ENCODE measurements around the gene RBPJL.

RBPJL gene

GRCh38 chr20:45293041-45294002, 13.3 kb upstream of the RBPJL start:
- peak; percentile 82 for DNase-seq

DNA sequence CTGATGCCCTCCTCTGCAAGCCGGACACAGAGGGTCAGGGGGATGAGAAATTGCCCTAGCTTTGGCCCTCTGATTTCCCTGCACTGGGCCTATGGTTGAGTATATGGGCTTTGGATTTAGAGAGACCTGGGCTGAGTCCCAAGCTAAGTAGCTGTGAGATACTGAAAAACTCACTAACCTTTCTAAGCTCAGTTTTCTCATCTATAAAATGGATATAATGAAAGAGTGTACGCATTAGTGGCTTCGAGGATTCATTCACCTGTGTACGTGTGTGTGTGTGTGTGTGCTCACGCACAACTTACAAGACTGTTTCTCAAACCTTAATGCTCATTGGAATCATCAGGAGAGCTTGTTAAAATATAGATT, 12.7 kb upstream of the RBPJL start:
- DNase-seq = no peak

- DNase-seq = no peak
Observed at GRCh38 chr20:45294659-45295058, 12.0 kb upstream of the RBPJL start.

- no peak for DNase-seq
Observed at GRCh38 chr20:45297786-45298497, 8.7 kb upstream of the RBPJL start.

DNA sequence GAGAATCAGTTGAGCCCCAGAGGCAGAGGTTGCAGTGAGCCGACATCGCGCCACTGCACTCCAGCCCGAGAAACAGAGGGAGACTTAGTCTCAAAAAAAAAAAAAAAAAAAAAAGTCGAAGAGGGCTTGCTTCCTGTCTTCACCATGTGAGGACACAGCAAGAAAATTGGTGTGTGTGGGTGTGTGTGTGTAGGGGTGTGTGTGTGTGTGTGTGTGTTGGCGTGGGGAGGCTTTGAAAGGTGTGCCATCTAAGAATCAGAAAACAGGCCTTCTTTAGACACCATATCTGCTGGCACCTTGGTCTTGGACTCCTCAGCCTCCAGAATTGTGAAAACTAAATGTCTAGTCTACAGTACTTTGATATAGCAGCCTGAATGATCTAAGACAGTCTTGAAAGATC, 6.9 kb upstream of the RBPJL start:
- no peak for DNase-seq

GRCh38 chr20:45300961-45301360, 5.7 kb upstream of the RBPJL start:
- DNase-seq = no peak

- DNase-seq = no peak
Observed at GRCh38 chr20:45301824-45302271, 4.8 kb upstream of the RBPJL start.

- DNase-seq = no peak
Observed at GRCh38 chr20:45303586-45304463, 2.8 kb upstream of the RBPJL start.

DNA sequence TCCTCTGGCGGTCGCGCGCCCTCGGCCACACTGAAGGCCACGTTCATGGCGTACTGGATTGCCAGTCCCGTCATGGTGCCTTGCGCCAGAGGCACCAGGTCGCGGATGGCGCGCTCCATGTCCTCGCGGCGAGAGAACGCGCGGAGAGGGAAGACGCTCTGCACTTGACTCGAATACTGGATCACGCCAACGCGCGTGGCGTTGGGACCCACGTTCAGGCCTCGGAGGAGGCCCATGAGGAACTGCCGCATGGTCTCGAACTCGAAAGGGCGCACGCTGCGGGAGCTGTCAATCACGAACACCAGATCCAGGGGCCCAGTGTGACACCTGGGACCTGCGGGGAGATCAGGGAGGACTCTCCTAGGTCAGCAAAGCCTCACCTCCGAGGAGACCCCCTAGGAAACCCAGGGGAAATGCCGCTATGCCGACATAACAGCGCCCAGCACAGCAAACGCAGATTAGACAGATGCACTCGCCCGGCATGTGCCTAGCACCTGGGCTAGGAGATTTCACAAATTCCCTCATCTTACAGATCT, 2.1 kb upstream of the RBPJL start:
- no peak for DNase-seq

DNA sequence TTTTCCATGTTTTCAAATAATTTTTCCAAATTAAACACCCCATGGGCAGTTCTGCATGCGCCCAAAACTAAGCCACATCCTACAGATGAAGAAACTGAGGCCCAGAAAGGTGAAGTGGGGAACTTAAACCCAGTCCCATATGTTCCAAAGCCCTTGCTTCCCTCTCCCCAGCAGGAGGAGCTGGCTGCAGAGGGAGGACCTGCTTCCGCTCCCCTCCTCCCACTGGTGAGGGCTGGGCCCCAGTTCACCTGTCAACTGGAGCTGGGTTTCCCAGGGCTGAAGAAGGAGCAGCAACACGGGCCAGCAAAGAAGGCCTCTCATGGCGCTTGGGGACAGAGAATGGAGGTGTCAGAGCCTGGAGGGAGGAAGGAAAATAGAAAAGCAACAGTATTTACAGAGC, 1.4 kb upstream of the RBPJL start:
- no peak for DNase-seq

DNA sequence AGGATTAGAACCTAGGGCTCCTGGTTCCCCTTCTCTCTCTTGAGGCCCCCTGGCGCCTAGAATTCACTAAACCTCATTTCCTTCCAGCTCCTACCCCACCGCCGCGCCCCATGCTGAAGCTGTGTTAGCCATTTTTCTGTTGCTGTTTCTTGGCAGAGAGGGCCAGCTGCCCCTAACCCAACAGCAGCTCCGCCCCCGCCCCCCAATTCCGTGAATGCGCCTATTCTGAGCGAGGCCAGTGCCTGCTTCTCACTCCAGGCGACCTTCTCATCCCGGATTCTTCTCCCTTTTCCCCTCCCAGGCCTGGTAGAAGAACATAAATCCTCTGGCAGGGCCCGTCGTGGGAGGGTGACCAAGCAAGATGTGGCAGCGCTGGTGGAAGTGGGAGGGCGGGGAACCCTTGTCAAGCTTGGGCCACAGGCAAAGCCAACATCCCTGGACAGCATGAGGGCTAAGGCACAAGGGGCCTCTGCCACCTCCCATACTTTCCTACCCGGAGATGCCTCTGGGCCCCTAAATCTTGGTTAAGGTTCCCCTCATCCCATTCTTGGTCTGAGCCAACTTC, 518 bp downstream of the RBPJL start:
- no peak for DNase-seq

DNA sequence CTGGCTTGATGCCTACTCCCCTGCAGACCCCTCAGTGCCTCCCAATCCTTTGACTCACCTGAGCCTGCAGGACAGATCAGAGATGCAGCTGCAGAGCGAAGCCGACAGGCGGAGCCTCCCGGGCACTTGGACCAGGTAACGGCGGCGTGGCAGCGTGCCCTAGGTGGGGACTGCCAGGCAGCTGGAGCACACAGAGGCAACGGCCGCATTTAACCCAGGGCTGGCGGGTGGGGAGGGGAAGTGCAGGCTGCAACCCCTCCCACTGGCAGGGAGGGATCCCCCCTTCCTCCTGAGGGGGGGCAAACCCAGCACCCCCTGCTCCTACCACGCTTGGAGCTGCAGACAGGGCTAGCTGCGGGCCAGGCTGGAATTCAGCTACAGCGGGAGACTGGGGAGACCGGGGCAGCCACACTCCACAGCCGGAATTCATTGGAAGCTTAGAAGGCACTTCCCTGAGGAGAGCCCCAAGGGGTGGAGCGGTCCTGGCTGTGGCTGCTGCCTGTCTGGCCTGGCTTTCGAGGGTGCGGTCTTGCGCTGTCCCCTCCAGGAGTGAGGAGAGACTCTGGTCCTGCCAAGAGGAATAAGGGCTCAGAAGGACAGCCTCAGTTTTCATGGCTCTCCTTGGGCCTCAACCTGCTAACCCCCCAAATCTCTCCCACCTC, 1.6 kb downstream of the RBPJL start, which contains the start of gene MATN4:
TSS of gene MATN4 (minus strand) at position 183 of the 662 bp plus-strand sequence. CDS start 2,717 bp downstream, outside the sequence.
- DNase-seq = peak; percentile 80

GRCh38 chr20:45309075-45309474, 2.4 kb downstream of the RBPJL start:
- no peak for DNase-seq

GRCh38 chr20:45311589-45312211, 5.1 kb downstream of the RBPJL start:
- DNase-seq = peak; percentile 63

DNA sequence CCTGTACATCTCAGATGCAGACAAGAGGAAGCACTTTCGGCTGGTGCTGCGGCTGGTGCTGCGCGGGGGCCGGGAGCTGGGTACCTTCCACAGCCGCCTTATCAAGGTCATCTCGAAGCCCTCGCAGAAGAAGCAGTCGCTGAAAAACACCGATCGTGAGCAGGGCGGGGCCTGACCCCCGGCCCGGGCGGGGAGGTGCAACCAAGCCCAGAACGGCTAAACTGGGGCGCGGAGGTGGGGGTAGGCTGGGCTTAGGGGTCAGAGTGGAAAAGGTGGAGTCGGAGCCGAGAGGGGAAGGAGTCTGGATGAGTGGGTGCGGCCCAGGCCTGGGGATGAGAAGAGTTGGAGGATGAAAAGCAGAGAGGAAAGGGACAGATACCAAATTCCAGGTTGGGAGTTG, 5.6 kb downstream of the RBPJL start:
- no peak for DNase-seq

- DNase-seq = no peak
Observed at GRCh38 chr20:45313065-45313695, 6.5 kb downstream of the RBPJL start.

- no peak for DNase-seq
Observed at GRCh38 chr20:45313943-45314342, 7.3 kb downstream of the RBPJL start.

GRCh38 chr20:45315672-45316071, 9.0 kb downstream of the RBPJL start:
- no peak for DNase-seq

GRCh38 chr20:45316150-45317080, 9.8 kb downstream of the RBPJL start:
- DNase-seq = no peak

GRCh38 chr20:45317826-45318225, 11.2 kb downstream of the RBPJL start:
- DNase-seq = no peak

All from femur (tissue), 1 donor.